A549 (cell line): ENCODE data around the gene CTSF.

Experiments
- CBX8 ChIP-seq: fragments of 200-600 bp; sonication (generic); IDR thresholded peaks from 2 replicates; pipeline ENCODE4 v1.6.1; 2016
- CTCF ChIP-seq: fragments of >200 bp; sonication (Bioruptor Twin); formaldehyde crosslinking; IDR thresholded peaks from 3 replicates; pipeline ENCODE4 v1.5.1; 2016
- EP300 ChIP-seq, 2 experiments: fragments of >200 bp; sonication (Bioruptor Twin); formaldehyde crosslinking; IDR thresholded peaks; 2 replicates in 1 of 2; 3 replicates in 1 of 2; pipeline ENCODE4 v1.6.1; 2016 to 2017
- KDM1A ChIP-seq: fragments of 200-600 bp; sonication (generic); IDR thresholded peaks from 2 replicates; pipeline ENCODE4 v1.6.1; 2016; ENCODE audit warnings: low read depth, mild to moderate bottlenecking
- POLR2A ChIP-seq: IDR thresholded peaks from 2 replicates; pipeline ENCODE4 v1.6.1; 2012; ENCODE audit warnings: mild to moderate bottlenecking, low read length
- TF ChIP-seq, protein P1 (sequence below): fragments of 200-600 bp; sonication (generic); IDR thresholded peaks from 2 replicates; pipeline ENCODE4 v1.6.1; 2016; ENCODE audit warnings: antibody characterized with exemption, mild to moderate bottlenecking, moderate library complexity

- TF ChIP-seq, protein P1, sequence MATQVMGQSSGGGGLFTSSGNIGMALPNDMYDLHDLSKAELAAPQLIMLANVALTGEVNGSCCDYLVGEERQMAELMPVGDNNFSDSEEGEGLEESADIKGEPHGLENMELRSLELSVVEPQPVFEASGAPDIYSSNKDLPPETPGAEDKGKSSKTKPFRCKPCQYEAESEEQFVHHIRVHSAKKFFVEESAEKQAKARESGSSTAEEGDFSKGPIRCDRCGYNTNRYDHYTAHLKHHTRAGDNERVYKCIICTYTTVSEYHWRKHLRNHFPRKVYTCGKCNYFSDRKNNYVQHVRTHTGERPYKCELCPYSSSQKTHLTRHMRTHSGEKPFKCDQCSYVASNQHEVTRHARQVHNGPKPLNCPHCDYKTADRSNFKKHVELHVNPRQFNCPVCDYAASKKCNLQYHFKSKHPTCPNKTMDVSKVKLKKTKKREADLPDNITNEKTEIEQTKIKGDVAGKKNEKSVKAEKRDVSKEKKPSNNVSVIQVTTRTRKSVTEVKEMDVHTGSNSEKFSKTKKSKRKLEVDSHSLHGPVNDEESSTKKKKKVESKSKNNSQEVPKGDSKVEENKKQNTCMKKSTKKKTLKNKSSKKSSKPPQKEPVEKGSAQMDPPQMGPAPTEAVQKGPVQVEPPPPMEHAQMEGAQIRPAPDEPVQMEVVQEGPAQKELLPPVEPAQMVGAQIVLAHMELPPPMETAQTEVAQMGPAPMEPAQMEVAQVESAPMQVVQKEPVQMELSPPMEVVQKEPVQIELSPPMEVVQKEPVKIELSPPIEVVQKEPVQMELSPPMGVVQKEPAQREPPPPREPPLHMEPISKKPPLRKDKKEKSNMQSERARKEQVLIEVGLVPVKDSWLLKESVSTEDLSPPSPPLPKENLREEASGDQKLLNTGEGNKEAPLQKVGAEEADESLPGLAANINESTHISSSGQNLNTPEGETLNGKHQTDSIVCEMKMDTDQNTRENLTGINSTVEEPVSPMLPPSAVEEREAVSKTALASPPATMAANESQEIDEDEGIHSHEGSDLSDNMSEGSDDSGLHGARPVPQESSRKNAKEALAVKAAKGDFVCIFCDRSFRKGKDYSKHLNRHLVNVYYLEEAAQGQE: no peak
- TF ChIP-seq CTCF (no peak), EP300 (IDR thresholded peaks at IDR 0.05) (no peak), KDM1A (no peak), POLR2A (no peak), CBX8 (no peak)
These were observed 2.2 kb downstream of the CTSF start for GRCh38 chr11:66566221-66566620.
